Gastroesophageal sphincter (tissue), 3 donors: ENCODE data around the gene TRAPPC11.

ENCODE experiments used
- EP300 ChIP-seq: sonication (generic); formaldehyde crosslinking; IDR thresholded peaks from one replicate; pipeline ENCODE4 v1.6.1; 2017; ENCODE audit warnings: antibody characterized with exemption, mild to moderate bottlenecking
- POLR2A ChIP-seq, 2 donors: fragments of 450-650 bp; IDR thresholded peaks; one replicate each; pipeline ENCODE4 v1.6.1; 2017; ENCODE audit warnings: antibody characterized with exemption in 2 of 2, mild to moderate bottlenecking in 2 of 2, moderate library complexity in 1 of 2
- POLR2AphosphoS5 ChIP-seq: sonication (generic); formaldehyde crosslinking; IDR thresholded peaks from one replicate; pipeline ENCODE4 v1.6.1; 2017; ENCODE audit warnings: antibody characterized with exemption
- TF ChIP-seq, protein P1 (sequence below), 4 experiments: fragments of 200-600 bp in 2 of 4; fragments of 450-650 bp in 2 of 4; sonication (generic) in 1 of 4; IDR thresholded peaks; one replicate each; pipeline ENCODE4 v1.5.1; 2017 to 2019; ENCODE audit warnings: antibody characterized with exemption in 4 of 4, mild to moderate bottlenecking in 2 of 4, moderate library complexity in 2 of 4

GRCh38 chr4:183617075-183617474, 42.0 kb upstream of the TRAPPC11 start:
- TF ChIP-seq, protein P1, sequence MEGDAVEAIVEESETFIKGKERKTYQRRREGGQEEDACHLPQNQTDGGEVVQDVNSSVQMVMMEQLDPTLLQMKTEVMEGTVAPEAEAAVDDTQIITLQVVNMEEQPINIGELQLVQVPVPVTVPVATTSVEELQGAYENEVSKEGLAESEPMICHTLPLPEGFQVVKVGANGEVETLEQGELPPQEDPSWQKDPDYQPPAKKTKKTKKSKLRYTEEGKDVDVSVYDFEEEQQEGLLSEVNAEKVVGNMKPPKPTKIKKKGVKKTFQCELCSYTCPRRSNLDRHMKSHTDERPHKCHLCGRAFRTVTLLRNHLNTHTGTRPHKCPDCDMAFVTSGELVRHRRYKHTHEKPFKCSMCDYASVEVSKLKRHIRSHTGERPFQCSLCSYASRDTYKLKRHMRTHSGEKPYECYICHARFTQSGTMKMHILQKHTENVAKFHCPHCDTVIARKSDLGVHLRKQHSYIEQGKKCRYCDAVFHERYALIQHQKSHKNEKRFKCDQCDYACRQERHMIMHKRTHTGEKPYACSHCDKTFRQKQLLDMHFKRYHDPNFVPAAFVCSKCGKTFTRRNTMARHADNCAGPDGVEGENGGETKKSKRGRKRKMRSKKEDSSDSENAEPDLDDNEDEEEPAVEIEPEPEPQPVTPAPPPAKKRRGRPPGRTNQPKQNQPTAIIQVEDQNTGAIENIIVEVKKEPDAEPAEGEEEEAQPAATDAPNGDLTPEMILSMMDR (IDR thresholded peaks at IDR 0.05): no peak
- TF ChIP-seq POLR2AphosphoS5: no peak
- TF ChIP-seq EP300: no peak
- TF ChIP-seq POLR2A (IDR thresholded peaks at IDR 0.05): no peak
